C1 segment of cervical spinal cord (tissue), 14 donors: Measurements from ENCODE around the gene HCN2.

ENCODE experiments used
- DNase-seq, 14 donors: peaks; one replicate each; lab custom pipeline; 2025; lab: John Stamatoyannopoulos, UW

HCN2 gene

DNA sequence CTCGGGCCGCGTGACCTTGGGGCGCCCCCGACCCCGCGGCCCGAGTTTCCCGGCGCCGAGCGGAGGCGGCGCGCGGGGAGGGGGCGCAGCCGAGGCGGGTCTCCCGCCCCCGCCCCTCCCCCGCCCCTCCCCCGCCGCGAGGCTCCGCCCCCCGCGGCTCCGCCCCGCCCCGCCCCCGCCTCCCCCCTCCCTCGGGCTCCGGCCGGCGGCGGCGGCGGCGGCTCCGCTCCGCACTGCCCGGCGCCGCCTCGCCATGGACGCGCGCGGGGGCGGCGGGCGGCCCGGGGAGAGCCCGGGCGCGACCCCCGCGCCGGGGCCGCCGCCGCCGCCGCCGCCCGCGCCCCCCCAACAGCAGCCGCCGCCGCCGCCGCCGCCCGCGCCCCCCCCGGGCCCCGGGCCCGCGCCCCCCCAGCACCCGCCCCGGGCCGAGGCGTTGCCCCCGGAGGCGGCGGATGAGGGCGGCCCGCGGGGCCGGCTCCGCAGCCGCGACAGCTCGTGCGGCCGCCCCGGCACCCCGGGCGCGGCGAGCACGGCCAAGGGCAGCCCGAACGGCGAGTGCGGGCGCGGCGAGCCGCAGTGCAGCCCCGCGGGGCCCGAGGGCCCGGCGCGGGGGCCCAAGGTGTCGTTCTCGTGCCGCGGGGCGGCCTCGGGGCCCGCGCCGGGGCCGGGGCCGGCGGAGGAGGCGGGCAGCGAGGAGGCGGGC lies at the start of gene HCN2:
TSS of gene HCN2 (plus strand) at position 189 of the 703 bp plus-strand sequence. CDS start at position 254, 65 bp downstream.
- DNase-seq, result no peak

DNA sequence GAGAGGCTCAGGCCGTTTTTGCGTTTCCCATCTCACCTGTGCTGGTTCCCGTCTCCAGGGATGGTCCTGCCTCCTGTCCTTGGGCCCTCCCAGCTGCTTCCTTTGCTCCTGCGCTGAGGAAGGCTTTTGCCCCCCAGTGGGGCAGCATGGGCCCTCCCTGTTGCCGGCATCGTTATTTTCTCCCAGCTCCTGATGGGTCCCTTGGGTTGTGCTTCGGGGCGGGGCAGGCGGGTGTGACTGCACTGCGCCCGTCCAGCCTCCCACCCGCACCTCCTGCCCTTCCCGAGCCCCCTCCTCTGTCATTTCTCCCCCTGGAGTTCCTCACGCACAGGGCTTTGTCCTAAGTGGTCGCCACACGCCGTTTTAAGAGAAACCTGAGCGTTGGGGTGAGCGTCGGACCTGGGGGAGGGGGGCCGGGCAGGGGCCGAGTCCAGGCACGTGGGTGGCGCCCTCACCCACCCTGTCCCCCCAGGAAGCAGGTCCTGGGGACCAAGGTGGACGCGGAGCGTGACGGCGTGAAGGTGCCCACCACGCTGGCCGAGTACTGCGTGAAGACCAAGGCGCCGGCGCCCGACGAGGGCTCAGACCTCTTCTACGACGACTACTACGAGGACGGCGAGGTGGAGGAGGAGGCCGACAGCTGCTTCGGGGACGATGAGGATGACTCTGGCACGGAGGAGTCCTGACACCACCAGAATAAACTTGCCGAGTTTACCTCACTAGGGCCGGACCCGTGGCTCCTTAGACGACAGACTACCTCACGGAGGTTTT lies 48.6 kb upstream of the HCN2 start:
- DNase-seq, result no peak

DNA sequence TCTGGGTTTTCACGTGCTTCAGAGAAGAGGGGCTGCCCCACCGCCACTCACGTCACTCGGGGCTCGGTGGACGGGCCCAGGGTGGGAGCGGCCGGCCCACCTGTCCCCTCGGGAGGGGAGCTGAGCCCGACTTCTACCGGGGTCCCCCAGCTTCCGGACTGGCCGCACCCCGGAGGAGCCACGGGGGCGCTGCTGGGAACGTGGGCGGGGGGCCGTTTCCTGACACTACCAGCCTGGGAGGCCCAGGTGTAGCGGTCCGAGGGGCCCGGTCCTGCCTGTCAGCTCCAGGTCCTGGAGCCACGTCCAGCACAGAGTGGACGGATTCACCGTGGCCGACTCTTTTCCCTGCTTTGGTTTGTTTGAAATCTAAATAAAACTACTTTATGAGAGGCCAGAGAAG lies 48.0 kb upstream of the HCN2 start:
- no peak for DNase-seq

DNA sequence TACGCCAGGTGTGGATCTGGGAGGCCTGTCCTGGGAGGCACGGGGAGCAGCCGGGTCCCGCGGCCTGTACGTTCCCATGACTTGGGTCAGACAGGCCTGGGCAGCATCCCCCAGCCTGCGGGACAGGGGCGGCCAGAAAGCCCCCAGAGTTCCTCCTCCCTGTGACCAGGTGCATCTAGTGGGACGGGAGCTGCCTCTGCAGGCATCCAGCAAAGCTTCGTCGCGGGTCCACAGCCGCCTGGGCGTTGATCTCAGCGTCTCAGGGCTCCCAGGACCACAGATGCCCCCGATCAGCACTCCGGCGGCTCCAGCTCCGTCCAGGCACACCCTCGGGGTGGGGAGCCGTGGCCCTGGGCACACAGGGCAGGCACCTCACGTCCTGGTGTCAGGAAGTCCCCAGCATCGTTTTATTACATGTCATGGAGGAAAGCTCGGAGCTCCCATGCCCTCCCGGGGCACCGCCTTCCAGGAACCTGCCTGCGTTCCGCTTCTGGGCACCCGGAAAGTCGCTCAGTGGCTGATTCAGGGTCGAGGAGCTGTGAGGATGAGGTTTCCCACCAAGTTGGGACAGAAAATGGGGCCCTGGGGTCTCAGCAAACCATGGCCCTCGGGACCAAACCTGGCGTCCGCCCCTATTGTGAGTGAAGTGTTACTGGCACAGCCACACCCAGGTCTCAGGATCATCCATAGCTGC lies 47.4 kb upstream of the HCN2 start:
- DNase-seq, result no peak

DNA sequence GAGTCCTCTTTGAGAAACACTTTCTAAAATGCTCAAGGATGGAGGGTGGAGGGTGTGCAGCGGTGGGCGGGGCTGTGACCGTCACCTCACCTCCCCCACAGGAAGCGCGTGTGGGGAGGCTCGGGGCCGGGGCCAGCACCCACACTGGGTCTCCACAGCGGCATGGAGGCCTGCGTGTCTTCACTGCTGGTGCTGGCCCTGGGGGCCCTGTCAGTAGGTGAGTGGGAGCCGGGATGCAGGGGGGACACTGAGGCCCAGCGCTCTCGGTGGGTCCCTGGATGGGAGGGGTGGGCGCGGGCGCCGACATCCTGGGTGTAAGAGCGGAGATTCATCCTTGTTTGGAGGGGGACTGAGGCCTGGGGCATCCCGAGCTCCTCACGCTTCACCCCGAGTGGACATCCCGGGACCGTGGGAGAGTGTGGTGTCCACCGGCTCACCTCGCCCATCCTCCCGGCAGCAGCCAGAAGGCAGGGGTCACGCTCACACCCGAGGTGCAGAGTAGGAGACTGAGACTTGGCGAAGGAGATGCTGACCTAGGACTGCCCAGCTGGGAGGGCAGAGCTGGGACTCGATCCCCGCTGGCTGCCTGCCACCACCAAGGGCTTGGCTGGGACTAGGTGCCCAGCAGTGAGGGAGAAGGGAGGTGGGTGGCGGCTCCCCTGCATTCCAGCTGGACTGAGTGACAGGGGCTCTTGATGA lies 45.6 kb upstream of the HCN2 start, which contains the start of gene GZMM:
TSS of gene GZMM (plus strand) at position 144 of the 699 bp plus-strand sequence. CDS start at position 163, 19 bp downstream.
- no peak for DNase-seq

DNA sequence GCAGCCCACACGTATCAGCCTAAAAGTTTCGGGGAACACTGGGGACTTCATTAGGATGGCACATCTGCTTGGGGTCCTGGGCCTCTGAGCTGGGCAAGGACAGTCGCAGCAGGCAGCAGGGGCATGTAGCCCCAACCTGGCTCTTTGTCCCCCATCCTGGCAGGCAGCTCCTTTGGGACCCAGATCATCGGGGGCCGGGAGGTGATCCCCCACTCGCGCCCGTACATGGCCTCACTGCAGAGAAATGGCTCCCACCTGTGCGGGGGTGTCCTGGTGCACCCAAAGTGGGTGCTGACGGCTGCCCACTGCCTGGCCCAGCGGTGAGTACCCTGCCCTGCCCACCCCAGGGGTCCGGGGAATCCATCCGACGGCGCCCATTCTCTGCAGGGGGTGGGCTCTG lies 42.6 kb upstream of the HCN2 start:
- DNase-seq, result no peak

DNA sequence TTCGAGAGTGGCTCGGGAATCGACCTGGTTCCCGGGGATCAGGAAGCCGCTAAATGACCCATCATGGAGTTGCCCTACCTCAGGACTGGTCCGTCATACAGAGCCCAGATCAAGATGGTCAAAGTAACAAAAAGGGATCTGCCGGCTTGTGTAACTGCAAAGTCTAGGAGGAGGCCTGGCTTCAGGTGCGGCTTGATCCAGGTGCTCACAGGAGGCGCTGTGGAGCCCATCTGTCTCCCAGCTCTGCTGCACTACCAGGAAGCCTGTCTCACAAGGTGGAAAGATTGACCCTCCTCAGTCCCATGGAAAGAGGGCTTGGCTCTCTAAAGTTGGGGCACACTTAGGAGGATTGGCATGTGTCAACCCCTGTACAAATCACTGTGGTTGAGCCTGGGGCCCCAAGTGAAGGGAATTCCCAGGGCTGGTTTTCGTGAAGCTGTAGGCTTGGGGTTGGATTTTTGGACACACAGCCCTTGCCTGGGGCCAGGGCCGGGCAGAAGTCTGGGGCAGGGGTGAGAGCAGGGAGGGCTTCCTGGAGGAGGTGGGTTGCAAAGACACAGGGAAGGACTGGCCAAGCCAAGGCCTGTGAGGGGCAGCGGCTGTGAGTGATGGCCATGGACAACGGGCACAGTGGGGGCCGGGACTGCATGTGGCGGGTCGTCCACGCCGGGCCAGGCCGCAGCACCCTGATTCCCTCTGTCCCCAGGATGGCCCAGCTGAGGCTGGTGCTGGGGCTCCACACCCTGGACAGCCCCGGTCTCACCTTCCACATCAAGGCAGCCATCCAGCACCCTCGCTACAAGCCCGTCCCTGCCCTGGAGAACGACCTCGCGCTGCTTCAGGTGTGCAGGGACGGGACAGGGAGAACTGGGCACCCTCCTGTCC lies 41.6 kb upstream of the HCN2 start:
- no peak for DNase-seq

DNA sequence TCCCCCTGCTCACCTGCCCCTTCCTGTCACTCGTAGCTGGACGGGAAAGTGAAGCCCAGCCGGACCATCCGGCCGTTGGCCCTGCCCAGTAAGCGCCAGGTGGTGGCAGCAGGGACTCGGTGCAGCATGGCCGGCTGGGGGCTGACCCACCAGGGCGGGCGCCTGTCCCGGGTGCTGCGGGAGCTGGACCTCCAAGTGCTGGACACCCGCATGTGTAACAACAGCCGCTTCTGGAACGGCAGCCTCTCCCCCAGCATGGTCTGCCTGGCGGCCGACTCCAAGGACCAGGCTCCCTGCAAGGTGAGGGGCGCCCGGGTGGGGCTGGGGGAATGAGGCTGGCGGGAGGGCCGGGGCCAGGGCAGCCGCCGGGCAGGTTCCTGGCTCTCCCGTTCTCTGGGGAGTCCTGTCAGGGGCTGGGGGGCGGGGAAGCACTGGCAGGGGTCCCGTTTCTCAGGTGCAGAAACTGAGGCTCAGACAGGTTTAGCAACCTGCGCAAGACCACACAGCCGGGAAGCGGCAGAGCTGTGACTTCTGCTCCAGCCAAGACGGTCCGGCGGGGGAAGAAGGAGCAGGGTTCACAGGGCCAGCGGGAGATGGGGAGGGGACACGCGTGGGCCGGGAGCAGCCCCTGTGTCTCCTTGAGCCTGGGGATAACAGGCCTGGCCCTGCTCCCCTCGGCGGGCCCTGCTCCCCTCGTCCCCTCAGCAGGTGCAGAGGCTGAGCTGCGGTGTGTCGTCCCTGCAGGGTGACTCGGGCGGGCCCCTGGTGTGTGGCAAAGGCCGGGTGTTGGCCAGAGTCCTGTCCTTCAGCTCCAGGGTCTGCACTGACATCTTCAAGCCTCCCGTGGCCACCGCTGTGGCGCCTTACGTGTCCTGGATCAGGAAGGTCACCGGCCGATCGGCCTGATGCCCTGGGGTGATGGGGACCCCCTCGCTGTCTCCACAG lies 40.5 kb upstream of the HCN2 start:
- DNase-seq, result no peak

DNA sequence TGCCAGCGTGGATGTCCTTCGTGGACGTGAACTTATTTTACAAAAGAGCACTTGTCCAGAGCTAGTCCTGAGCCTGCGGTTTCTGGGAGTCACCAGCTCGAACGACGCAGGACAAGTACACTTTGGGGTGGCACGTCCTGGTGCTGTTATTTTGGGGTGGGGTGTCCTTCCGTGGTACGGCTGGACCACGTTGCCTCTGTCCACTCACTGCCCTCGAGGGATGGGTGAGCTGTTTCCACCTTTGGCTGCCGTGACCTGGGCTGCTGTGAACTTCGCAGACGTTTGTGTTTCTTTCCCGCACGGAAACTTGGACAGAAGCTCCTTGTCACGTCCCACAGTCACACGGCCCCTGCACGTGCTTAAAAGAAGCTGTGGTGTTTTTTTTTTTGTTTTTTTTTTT lies 34.9 kb upstream of the HCN2 start:
- DNase-seq, result no peak

DNA sequence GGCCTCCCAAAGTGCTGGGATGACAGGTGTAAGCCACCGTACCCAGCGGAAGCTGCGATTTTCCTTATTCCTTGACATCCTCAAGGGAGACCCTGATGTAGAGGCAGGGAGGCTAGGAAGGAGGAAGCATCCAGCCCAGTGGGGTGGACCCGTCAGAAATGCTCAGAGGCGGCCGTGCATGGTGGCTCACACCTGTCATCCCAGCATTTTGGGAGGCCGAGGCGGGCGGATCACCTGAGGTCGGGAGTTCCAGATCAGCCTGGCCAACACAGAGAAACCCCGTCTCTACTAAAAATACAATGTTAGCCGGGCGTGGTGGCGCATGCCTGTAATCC lies 34.2 kb upstream of the HCN2 start:
- no peak for DNase-seq

DNA sequence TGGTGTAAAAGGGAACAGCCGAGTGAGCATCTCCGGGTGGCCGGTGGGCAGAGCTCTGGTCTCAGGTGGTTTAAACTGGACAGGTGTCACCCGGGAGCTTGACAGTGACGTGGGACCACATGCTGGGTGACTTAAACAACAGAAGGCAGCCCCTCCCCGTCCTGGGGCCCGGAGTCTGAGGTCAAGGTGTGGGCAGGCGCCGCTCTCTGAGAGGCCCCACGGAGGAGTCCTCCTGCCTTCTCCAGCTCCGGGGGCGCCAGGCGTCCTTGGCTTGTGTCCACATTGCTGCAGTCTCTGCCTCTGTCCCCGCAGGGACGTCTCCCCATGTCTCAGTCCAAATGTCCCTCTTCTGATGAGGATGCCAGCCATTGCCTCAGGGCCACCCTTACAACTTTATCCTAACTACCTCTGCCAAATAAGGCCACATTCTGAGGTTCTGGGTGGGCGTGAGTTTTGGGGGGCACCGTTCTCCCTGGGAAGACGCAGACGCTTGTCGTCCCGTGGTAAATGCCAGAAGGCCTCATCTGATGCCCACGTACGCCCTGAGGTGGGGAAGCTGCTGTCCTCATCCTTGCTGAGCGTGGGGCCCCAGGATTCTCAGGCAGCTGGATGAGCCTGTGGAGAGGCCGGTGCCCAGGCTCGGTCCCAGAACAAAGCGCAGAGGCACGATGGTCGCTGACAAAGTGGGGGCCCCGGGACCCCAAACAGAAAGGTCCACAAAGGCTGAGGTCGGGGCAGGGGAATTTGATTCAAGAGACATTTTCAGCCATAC lies 32.9 kb upstream of the HCN2 start:
- DNase-seq, result no peak

DNA sequence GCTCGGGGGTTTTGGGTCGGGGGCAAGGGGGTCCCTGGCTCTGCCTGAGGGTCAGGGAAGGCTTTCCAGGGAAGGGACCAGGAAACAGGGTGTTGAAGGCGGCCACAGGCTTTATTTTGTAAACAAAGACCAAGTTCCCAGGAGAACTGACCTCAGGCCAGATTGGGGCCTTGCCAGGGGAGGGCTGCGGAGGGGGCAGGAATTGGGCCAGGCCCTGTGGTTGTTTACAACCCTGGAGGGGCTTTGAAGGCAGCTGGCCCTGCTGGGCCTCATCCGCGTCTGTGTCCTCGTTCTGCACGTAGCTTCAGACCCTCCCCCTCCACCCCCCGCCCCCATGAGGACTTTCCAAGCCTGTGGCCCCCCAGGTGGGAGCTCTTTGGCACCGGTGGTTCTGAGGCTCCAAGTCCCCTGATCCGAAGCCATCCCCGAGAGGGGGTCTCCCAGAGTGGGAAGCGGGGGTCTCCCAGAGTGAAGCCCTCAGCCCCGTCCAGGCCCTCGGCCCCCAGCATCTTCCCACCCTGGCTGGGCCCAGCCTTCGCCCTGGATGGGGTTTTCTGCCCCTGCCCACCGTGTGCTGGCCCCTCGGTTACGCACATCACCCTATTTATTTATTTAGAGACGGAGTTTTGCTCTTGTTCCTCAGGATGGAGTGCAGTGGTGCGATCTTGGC lies 30.8 kb upstream of the HCN2 start:
- DNase-seq, result peak in 3 of 14 donors; percentile 10 to 38 (median 26)

DNA sequence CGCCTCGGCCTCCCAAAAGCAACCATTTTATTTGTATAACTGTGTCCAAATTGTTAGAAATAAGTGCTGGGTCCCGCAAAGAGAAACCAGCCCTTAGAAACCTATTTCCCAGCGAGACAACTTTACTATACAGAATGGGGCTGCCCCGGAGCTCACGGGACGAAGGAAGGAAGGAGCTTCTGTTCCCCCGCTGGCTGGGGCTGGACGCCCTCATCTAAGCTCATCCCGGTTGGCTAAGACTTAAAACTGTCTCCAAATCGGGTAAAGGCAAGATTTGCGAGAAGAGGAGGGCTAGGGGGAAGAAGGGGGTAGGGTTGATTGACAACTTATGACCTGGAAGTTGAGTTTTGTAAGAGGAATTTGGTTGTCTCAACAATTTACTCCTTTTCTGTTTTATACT lies 29.6 kb upstream of the HCN2 start:
- DNase-seq, result no peak

DNA sequence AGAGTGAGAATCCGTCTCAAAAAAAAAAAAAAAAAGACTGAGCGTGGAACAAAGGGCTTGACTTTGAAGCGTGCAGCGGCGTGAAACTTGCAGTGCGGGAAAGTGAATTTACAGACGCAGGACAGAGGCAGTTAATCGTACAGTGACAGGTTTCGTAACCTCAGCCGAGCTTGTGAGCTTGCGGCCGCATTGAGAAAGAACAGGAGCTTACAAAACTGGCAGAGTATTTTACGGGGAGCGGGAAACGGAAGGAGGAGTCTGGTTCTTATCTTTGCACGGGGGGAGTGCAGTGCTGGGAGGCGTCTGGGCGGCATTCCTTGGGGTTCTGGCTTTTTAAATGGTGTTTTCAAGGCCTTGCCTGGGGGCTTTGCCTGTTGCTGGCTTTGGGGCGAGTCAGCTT lies 23.3 kb upstream of the HCN2 start:
- no peak for DNase-seq

DNA sequence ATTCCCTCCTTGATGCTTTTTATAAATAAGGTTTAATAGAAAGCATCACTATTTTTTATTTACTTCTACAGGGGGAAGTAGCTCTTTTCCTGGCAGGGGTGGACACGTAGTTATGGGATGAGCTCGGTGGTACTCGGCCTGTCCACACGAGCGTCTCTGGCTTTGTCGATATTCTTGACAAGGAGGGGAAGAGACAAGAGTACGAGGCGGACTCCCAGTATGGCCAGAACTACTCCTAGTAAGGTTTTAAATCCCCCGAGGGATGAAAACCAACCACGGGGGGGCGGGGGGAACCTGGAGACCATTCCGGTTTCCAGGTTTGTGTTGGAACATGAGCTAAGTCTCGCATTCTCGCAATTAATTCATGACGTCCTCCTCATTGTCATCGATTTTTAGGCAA lies 22.8 kb upstream of the HCN2 start:
- DNase-seq, result no peak

DNA sequence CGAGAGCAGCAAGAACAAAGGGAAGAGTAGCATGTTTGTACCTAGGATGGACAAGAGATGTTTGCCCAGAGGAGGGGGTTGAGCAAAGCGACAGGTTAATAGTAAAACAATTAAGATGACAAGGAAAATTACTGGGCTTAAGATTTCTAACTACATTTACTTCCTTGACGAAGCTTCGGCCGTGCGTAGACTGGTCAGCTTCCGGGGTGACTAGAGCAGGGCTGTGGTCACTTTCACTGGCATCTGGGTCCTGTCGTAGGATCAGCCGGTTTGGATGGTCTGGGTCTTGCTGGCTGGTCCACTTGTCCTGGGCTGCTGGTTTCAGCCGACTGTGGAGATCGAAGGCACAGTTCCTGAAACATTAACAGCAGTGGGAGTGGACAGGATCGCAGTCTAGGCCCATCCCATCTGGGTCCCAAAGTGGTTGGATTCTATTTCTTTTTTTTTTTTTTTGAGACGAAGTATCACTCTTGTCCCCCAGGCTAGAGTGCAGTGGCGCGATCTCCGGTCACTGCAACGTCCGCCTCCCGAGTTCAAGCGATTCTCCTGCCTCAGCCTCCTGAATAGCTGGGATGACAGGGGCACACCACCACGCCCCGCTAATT lies 22.3 kb upstream of the HCN2 start:
- DNase-seq, result no peak

DNA sequence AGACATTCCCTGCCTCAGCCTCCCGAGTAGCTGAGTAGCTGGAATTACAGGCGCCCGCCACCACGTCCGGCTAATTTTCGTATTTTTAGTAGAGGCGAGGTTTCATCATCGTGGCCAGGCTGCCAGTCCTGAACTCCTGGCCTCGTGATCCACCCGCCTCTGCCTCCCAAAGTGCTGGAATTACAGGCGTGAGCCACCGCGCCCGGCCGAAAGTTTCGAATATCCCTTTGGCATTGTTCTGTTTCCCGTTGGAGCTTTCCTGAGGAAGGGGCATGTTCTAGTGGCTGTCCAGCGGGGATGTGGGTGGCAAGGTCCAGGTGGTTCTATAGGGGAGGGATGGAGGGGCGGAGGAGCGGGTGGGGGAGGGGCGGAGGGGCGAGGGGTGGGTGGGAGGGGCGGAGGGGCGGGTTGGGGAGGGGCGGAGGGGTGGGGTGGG lies 19.4 kb upstream of the HCN2 start:
- DNase-seq, result no peak
